HG03460 (cell line): Measurements from ENCODE around the gene TNRC18.
"Not testable (repeated sequence)": the region's sequence is repeated elsewhere in the genome, so short reads cannot be mapped to it uniquely, and the experiment has no call there.

Experiments
- ATAC-seq: cut with Tn5 transposase; IDR thresholded peaks from one replicate; pipeline ENCODE4 v1.9.1; 2021; ENCODE audit not compliant: unreplicated experiment

TNRC18 gene

GRCh38 chr7:5278766-5279165 lies 144.9 kb downstream of the TNRC18 start:
- ATAC-seq: no peak

GRCh38 chr7:5276611-5277010 lies 147.0 kb downstream of the TNRC18 start:
- no peak for ATAC-seq

- not testable (repeated sequence) for ATAC-seq
These were observed 147.5 kb downstream of the TNRC18 start for GRCh38 chr7:5276123-5276522.

DNA sequence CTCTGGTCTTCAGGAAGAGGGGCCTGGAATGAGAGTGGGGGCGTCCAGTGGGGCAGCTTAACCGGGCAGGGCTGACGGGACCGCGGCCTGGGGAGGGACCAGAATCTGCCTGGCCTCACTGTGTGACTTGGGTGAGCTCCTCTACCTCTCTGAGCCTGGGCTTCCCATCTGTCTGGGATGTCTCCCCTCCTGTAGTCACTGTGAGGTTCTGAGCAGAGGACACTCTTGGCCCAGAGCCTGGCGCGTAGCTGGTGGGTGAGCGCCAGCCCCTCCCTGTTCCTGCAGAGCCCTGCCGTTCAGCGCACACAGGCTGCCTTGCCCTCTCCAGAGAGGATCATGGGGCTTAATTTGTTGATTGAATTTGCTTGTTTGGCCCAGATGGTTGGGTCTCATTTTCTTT lies 148.1 kb downstream of the TNRC18 start:
- ATAC-seq: not testable (repeated sequence)

GRCh38 chr7:5274985-5275431 lies 148.6 kb downstream of the TNRC18 start:
- not testable (repeated sequence) for ATAC-seq

DNA sequence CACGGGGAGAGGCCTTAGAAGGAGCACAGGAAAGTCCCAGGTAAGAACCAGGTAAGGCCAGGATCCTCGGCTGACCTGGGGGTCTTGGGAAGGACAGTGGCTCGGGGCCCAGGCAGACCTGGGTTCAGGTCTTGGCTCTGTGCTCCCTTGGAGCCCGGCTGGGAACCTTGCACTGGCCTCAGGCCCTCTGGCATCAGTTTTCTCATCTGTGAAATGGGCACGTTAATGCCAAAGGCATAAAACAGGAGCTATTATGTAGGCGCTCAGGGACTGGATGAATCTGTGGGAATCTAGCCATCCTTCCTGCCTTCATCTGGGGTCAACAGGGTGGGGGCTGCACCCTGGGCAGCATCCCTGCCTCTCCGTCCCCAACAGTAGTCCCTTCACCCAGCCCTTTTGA lies 149.2 kb downstream of the TNRC18 start:
- ATAC-seq: no peak

DNA sequence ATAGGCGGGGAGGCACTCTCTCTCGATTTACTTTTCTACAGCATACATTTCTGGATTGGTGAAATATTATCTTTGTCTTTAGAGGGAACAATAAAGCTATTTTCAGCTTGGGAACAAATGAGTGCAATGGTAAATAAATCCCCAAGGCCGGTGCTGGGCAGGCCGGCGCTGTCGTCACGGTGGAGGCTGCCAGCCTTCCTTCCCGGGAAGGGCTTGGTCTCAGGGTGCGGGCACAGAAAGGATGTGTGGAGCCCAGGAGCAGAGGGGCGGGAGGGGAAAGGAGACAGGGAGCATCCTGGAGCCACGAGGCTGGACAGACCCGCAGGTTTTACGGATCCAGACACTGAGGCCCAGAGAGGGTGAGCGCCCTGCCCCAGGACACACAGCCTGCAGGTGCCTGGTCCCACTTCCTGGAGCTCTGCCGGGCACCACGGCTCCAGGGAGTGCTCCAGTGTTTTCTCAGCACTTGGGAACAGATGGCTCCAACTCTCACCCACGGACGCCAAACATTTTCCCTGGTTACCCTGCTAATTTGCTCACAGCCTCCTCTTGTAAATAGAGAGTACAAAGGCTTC lies 149.7 kb downstream of the TNRC18 start:
- not testable (repeated sequence) for ATAC-seq

DNA sequence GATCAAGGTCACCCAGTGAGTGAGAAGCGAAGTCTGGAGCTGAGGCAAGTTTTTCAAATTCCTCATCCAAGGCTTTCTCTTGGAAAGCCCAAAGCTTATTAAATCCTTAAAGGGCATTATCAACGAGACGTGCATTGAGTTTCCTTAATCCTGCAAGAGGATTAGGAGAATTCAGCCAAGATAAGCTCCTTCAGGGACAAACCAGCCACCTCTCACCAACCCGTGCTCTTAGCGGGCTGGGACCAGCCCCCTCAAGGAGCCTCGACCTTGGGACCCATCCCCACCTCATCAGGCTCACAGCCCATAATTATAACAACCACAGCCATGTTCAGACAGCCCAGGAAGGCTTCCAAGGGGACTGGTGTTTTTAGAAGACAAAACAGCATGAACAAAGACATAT lies 152.8 kb downstream of the TNRC18 start:
- no peak for ATAC-seq

GRCh38 chr7:5269992-5270657 lies 153.5 kb downstream of the TNRC18 start:
- not testable (repeated sequence) for ATAC-seq

GRCh38 chr7:5267829-5268228 lies 155.8 kb downstream of the TNRC18 start:
- ATAC-seq: not testable (repeated sequence)

DNA sequence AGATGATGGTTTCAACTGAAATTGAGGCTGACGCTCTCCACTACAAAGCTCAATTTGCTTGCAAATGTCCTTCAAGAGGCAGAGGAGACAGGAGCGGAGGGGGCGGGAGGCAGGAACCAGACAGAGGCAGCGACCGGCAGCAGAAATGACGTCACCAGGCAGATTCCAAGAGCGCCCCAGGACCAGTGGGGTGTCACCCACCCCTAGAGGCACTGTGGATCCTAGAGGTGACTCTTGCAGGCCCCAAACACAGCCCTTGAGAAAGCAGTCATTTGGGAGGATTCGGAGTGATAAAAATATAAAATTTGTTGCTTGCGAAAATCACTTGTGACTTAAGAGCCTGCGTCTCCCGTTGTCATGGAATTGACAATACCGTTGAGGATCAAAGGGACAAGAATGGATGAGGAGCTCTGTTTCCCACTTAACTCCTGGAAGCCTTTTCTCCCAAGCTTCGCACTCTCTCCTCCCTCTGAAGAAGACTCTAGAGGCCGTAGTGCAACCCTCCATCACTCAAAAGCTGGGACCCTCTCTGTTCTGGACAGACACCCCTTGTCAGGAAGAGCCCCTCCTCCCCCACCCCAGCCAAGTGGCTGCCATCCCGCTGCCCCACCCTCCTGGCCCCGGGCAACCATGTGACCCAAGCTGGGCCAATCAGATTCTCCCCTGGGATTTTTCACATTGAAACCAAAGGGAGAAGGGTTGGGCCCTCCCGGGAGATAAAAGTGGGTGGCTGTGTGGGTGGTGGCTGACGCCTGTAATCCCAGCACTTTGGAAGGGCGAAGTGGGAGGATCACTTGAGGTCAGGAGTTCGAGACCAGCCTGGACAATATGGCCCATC lies 157.2 kb downstream of the TNRC18 start:
- no peak for ATAC-seq

- no peak for ATAC-seq
These were observed 158.1 kb downstream of the TNRC18 start for GRCh38 chr7:5265320-5266190.

- ATAC-seq: not testable (repeated sequence)
These were observed 160.6 kb downstream of the TNRC18 start for GRCh38 chr7:5263066-5263465.

- not testable (repeated sequence) for ATAC-seq
These were observed 163.0 kb downstream of the TNRC18 start for GRCh38 chr7:5260530-5261068.
